HCT116 (cell line): Measurements from ENCODE around the gene VSTM2B. TPM values are rescaled to one million over a fixed set of nuclear protein-coding genes. Genes with fewer than 3 reads are reported as not detected.

Experiments used
- ATAC-seq: fragments of 200-7000 bp; cut with Tn5 transposase; 2 replicates; pipeline ENCODE4 v1.9.1; 2020; ENCODE audit warnings: mild to moderate bottlenecking, moderate library complexity
- BruUV-seq: library from RNA; stranded (reverse); fragments of 400-500 nt; replicated peaks from 2 replicates; lab custom pipeline; 2021; lab: Mats Ljungman, UMichigan
- CTCF ChIA-PET: fragments of 300-600 bp; sonication (Branson Sonifier 250); formaldehyde crosslinking; loops from one replicate; lab custom pipeline; 2021; ENCODE audit warnings: antibody characterized with exemption; lab: Charles Lee
- POLR2A ChIA-PET: fragments of 300-600, 350-600 bp; sonication (Branson Sonifier 250); formaldehyde crosslinking; loops from one replicate; lab custom pipeline; 2021; ENCODE audit warnings: antibody characterized with exemption; lab: Charles Lee
- RAD21 ChIA-PET, 2 experiments: fragments of 300-600 bp; sonication (Branson Sonifier 250); formaldehyde crosslinking; loops; one replicate each; lab custom pipeline; 2023; ENCODE audit warnings: low total read pairs in 2 of 2; ENCODE audit not compliant: uncharacterized antibody in 2 of 2, unreplicated experiment in 2 of 2, low non-redundant PET in 1 of 2; lab: Charles Lee
- DNase-seq: peaks from one replicate; pipeline ENCODE4 v3.0.0-alpha.2; 2010; ENCODE audit warnings: low read depth, low spot score
- H2AFZ ChIP-seq: fragments of 200-600 bp; shearing (Covaris generic), sonication (generic); 2 replicates; pipeline ENCODE4 v1.6.1; 2017; ENCODE audit warnings: low read depth, mixed run types, mixed read lengths, antibody characterized with exemption, low read length; ENCODE audit not compliant: poor library complexity, severe bottlenecking
- H3K27ac ChIP-seq: 2 replicates; pipeline ENCODE4 v1.5.1; 2012; ENCODE audit warnings: low read depth, low read length
- H3K27me3 ChIP-seq: fragments of 200-600 bp; sonication (generic); 2 replicates; pipeline ENCODE4 v1.6.1; 2016; ENCODE audit warnings: mixed run types, low read length, mixed read lengths; ENCODE audit not compliant: insufficient read depth
- H3K36me3 ChIP-seq, 2 experiments: fragments of 200-500 bp in 1 of 2; fragments of 200-600 bp in 1 of 2; sonication (Bioruptor generic) in 1 of 2; sonication (generic) in 1 of 2; 2 replicates each; pipeline versions ENCODE4 v1.5.1 to v1.6.1; 2014 to 2016; ENCODE audit warnings: low read length in 2 of 2, inconsistent platforms in 1 of 2, mixed read lengths in 1 of 2, mixed run types in 1 of 2; ENCODE audit not compliant: insufficient read depth in 2 of 2, control insufficient read depth in 1 of 2
- H3K4me1 ChIP-seq, 2 experiments: fragments of 200-600 bp in 1 of 2; sonication (generic) in 1 of 2; 2 replicates each; pipeline versions ENCODE4 v1.5.1 to v1.6.1; 2012 to 2017; ENCODE audit warnings: low read length in 2 of 2, inconsistent platforms in 1 of 2, mild to moderate bottlenecking in 1 of 2, mixed read lengths in 1 of 2, mixed run types in 1 of 2, moderate library complexity in 1 of 2; ENCODE audit not compliant: insufficient read depth in 2 of 2, control insufficient read depth in 1 of 2
- H3K4me2 ChIP-seq: fragments of 200-600 bp; sonication (generic); 2 replicates; pipeline ENCODE4 v1.6.1; 2017; ENCODE audit warnings: mixed run types, low read length, mixed read lengths
- H3K4me3 ChIP-seq, 2 experiments: fragments of 200-600 bp in 1 of 2; sonication (generic) in 1 of 2; replicated peaks in 1 of 2; 2 replicates each; pipeline ENCODE4 v1.5.1; 2011 to 2016; ENCODE audit warnings: low read length in 2 of 2, control low read depth in 1 of 2, low read depth in 1 of 2, mild to moderate bottlenecking in 1 of 2, mixed read lengths in 1 of 2, mixed run types in 1 of 2
- H3K79me2 ChIP-seq: fragments of 200-600 bp; sonication (generic); 2 replicates; pipeline ENCODE4 v1.6.1; 2017; ENCODE audit warnings: mild to moderate bottlenecking, mixed run types, low read length, moderate library complexity, mixed read lengths; ENCODE audit not compliant: insufficient read depth
- H3K9ac ChIP-seq: fragments of 200-600 bp; sonication (generic); 2 replicates; pipeline ENCODE4 v1.6.1; 2016; ENCODE audit warnings: low read length, mixed read lengths
- H3K9me2 ChIP-seq: fragments of 200-600 bp; sonication (generic), shearing (Covaris generic); 2 replicates; pipeline ENCODE4 v1.6.1; 2017; ENCODE audit warnings: mixed run types, mild to moderate bottlenecking, moderate library complexity; ENCODE audit not compliant: insufficient read depth
- H3K9me3 ChIP-seq, 2 experiments: fragments of 200-500 bp in 1 of 2; fragments of 200-600 bp in 1 of 2; sonication (Bioruptor generic) in 1 of 2; sonication (generic) in 1 of 2; 2 replicates each; pipeline ENCODE4 v1.6.1; 2014 to 2017; ENCODE audit warnings: low read length in 2 of 2, mixed read lengths in 2 of 2, inconsistent platforms in 1 of 2, low read depth in 1 of 2, mild to moderate bottlenecking in 1 of 2, mixed run types in 1 of 2, moderate library complexity in 1 of 2; ENCODE audit not compliant: control insufficient read depth in 1 of 2, insufficient read depth in 1 of 2
- H4K20me1 ChIP-seq: fragments of 200-600 bp; sonication (generic), shearing (Covaris generic); 2 replicates; pipeline ENCODE4 v1.6.1; 2017; ENCODE audit warnings: mixed run types, mild to moderate bottlenecking, moderate library complexity; ENCODE audit not compliant: insufficient read depth
- CEBPB ChIP-seq: IDR thresholded peaks from 2 replicates; pipeline ENCODE4 v1.6.1; 2012; ENCODE audit warnings: low read depth
- CTCF ChIP-seq, 3 experiments: fragments of 200-600 bp in 1 of 3; sonication (generic) in 1 of 3; IDR thresholded peaks in 2 of 3; conservative IDR thresholded peaks in 1 of 3; 2 replicates each; pipeline ENCODE4 v1.5.1; 2012 to 2017; ENCODE audit warnings: low read depth in 2 of 3, low read length in 2 of 3, antibody characterized with exemption in 1 of 3, borderline replicate concordance in 1 of 3, control low read depth in 1 of 3, mild to moderate bottlenecking in 1 of 3, mixed read lengths in 1 of 3, mixed run types in 1 of 3, moderate library complexity in 1 of 3; ENCODE audit not compliant: insufficient read depth in 1 of 3
- EGR1 ChIP-seq: IDR thresholded peaks from 2 replicates; pipeline ENCODE4 v1.6.1; 2012; ENCODE audit warnings: low read depth
- EZH2 ChIP-seq: fragments of 200-600 bp; sonication (generic); IDR thresholded peaks from 2 replicates; pipeline ENCODE4 v1.6.1; 2017; ENCODE audit warnings: antibody characterized with exemption, mixed run types
- EZH2phosphoT487 ChIP-seq: fragments of 200-600 bp; IDR thresholded peaks from 2 replicates; pipeline ENCODE4 v1.6.1; 2018; ENCODE audit warnings: antibody characterized with exemption, borderline replicate concordance
- FOSL1 ChIP-seq: IDR thresholded peaks from 2 replicates; pipeline ENCODE4 v1.6.1; 2012; ENCODE audit warnings: low read depth
- RAD21 ChIP-seq: IDR thresholded peaks from 2 replicates; pipeline ENCODE4 v1.6.1; 2012; ENCODE audit warnings: low read depth, mild to moderate bottlenecking
- REST ChIP-seq: IDR thresholded peaks from 2 replicates; pipeline ENCODE4 v1.6.1; 2012; ENCODE audit warnings: low read depth
- SIN3A ChIP-seq: IDR thresholded peaks from 2 replicates; pipeline ENCODE4 v1.6.1; 2012; ENCODE audit warnings: low read depth
- SRF ChIP-seq: IDR thresholded peaks from 2 replicates; pipeline ENCODE4 v1.6.1; 2012; ENCODE audit warnings: low read depth
- TCF7L2 ChIP-seq: IDR thresholded peaks from 2 replicates; pipeline ENCODE4 v1.7.0; 2011; ENCODE audit warnings: borderline replicate concordance, inconsistent platforms; ENCODE audit not compliant: insufficient read depth, insufficient read length; ENCODE audit errors: extremely low read depth
- ZBTB33 ChIP-seq: IDR thresholded peaks from 2 replicates; pipeline ENCODE4 v1.6.1; 2011; ENCODE audit warnings: mild to moderate bottlenecking, low read length, moderate library complexity; ENCODE audit not compliant: insufficient replicate concordance; ENCODE audit errors: extremely low read depth
- intact Hi-C: fragments of 100-400 bp; cut with micrococcal nuclease; formaldehyde crosslinking; loops from 2 replicates; pipeline ENCODE4 v1.10.0; 2022
- total RNA-seq: library from RNA; stranded (reverse); gene quantifications from one replicate; pipeline ENCODE4 v1.2.1, GENCODE V29; 2021; ENCODE audit not compliant: unreplicated experiment

The VSTM2B gene
- total RNA-seq, 1 experiment from 2014 or later: not detected

- Histone ChIP-seq H4K20me1 (no peaks in the 10 kb centered on the region), H3K79me2 (no peaks in the 10 kb centered on the region), H3K9me2 (no peaks in the 10 kb centered on the region), H3K27me3 (0 out of 2 replicates have a peak, but pooled peaks cover 2% of the 10 kb centered on the region), H3K9me3 (no peaks in the 10 kb centered on the region), H3K36me3 (no peaks in the 10 kb centered on the region), H3K9ac (no peak overlapping the region), H2AFZ (no peak overlapping the region), H3K4me2 (no peak overlapping the region), H3K27ac (no peak overlapping the region), H3K4me1 (no peaks in the 10 kb centered on the region), H3K4me3 (no peak overlapping the region)
- RAD21 ChIA-PET: no interaction called here
- DNase-seq (no peak), ATAC-seq (no peak)
- intact Hi-C loops: no loop called here
- CTCF ChIA-PET: no interaction called here
- BruUV-seq: no TSS peak
- no peak for TF ChIP-seq EZH2
- TF ChIP-seq SRF: no peak
- TF ChIP-seq TCF7L2: no peak
- TF ChIP-seq SIN3A: no peak
- TF ChIP-seq CTCF (IDR thresholded peaks at IDR 0.05 in 2 of 3, conservative IDR thresholded peaks at IDR 0.05 in 1 of 3; ENCODE audit: borderline replicate concordance in 1 of 3, insufficient read depth in 1 of 3, low read depth in 2 of 3, low read length in 2 of 3): no peak
- TF ChIP-seq EZH2phosphoT487: no peak
- no peak for TF ChIP-seq FOSL1
- no peak for TF ChIP-seq ZBTB33
- no peak for TF ChIP-seq EGR1
- no peak for TF ChIP-seq CEBPB
- no peak for TF ChIP-seq REST
- TF ChIP-seq RAD21: no peak
- POLR2A ChIA-PET: no interaction called here
These were observed 17.6 kb upstream of the VSTM2B start for GRCh38 chr19:29508181-29508580.
